ENCODE results near the gene ELMOD3. TPM values are rescaled to one million over a fixed set of nuclear protein-coding genes. Genes with fewer than 3 reads are reported as not detected.

Gene ELMOD3
- total RNA-seq, 1 donor from 2014 or later = 7.1 TPM

GRCh38 chr2:85422072-85422457 is 67.5 kb downstream of the ELMOD3 start:
- Histone ChIP-seq H3K27me3 (no peaks in the 10 kb centered on the region), H3K36me3 (no peaks in the 10 kb centered on the region), H3K27ac (no peak overlapping the region)

GRCh38 chr2:85423525-85423924 is 69.0 kb downstream of the ELMOD3 start:
- no peak for DNase-seq (ENCODE audit: low spot score in 2 of 2)
- Histone ChIP-seq H3K27me3 (no peaks in the 10 kb centered on the region), H3K36me3 (no peaks in the 10 kb centered on the region), H3K27ac (no peak overlapping the region), H3K4me1 (peaks cover 6 to 8% of the 10 kb centered on the region in 2 donors), H3K9me3 (no peaks in the 10 kb centered on the region), H3K4me3 (no peak overlapping the region)
- no peak for TF ChIP-seq CTCF (IDR thresholded peaks at IDR 0.05)
- intact Hi-C loops (cut with DNase I) = no loop called here

More at GRCh38 chr2:85422072-85422457, 67.5 kb downstream of the ELMOD3 start:
- no peak for DNase-seq (ENCODE audit: low spot score in 2 of 2)
- intact Hi-C loops (cut with DNase I) = no loop called here
- Histone ChIP-seq H3K9me3 (no peaks in the 10 kb centered on the region), H3K4me3 (no peak overlapping the region), H3K4me1 (peaks cover 6 to 11% of the 10 kb centered on the region in 2 donors)
- no peak for TF ChIP-seq CTCF (IDR thresholded peaks at IDR 0.05)

- no peak overlapping the region for H3K27ac ChIP-seq
- no peaks in the 10 kb centered on the region for H3K27me3 ChIP-seq
- no peak for TF ChIP-seq CTCF (IDR thresholded peaks at IDR 0.05)
- H3K9me3 ChIP-seq = no peaks in the 10 kb centered on the region
- intact Hi-C loops (cut with DNase I) = no loop called here
- DNase-seq (ENCODE audit: low spot score in 2 of 2) = no peak
- no peaks in the 10 kb centered on the region for H3K36me3 ChIP-seq
- H3K4me1 ChIP-seq = no peaks in the 10 kb centered on the region
- no peak overlapping the region for H3K4me3 ChIP-seq
These were observed 71.0 kb downstream of the ELMOD3 start for GRCh38 chr2:85425588-85425987.

- H3K9me3 ChIP-seq = no peaks in the 10 kb centered on the region
These were observed 72.8 kb downstream of the ELMOD3 start for GRCh38 chr2:85427300-85427835.

GRCh38 chr2:85428343-85428881 is 73.8 kb downstream of the ELMOD3 start:
- intact Hi-C loops (cut with DNase I) = no loop called here
- Histone ChIP-seq H3K4me3 (no peak overlapping the region), H3K9me3 (no peaks in the 10 kb centered on the region), H3K4me1 (peaks cover 0 to 2% of the 10 kb centered on the region in 2 donors), H3K27me3 (no peaks in the 10 kb centered on the region), H3K27ac (no peak overlapping the region), H3K36me3 (no peaks in the 10 kb centered on the region)
- TF ChIP-seq CTCF (IDR thresholded peaks at IDR 0.05) = no peak
- no peak for DNase-seq (ENCODE audit: low spot score in 2 of 2)

More at GRCh38 chr2:85427300-85427835, 72.8 kb downstream of the ELMOD3 start:
- intact Hi-C loops (cut with DNase I) = no loop called here
- Histone ChIP-seq H3K4me3 (no peak overlapping the region), H3K36me3 (no peaks in the 10 kb centered on the region), H3K4me1 (peaks cover 0 to 2% of the 10 kb centered on the region in 2 donors), H3K27ac (no peak overlapping the region), H3K27me3 (no peaks in the 10 kb centered on the region)
- no peak for TF ChIP-seq CTCF (IDR thresholded peaks at IDR 0.05)
- DNase-seq (ENCODE audit: low spot score in 2 of 2) = no peak

All from ascending aorta (tissue), 2 donors.